ENCODE data around the gene LRRC56.
A peak's percentile ranks its signal among the peaks of the same experiment; 100 is the strongest.

Gene LRRC56

GRCh38 chr11:536841-537621, at the start of gene LRRC56:
TSS of gene LRRC56 (plus strand) at chr11:537527. CDS start at chr11:540685, 3,158 bp downstream.
- DNase-seq, result peak; percentile 17

DNA sequence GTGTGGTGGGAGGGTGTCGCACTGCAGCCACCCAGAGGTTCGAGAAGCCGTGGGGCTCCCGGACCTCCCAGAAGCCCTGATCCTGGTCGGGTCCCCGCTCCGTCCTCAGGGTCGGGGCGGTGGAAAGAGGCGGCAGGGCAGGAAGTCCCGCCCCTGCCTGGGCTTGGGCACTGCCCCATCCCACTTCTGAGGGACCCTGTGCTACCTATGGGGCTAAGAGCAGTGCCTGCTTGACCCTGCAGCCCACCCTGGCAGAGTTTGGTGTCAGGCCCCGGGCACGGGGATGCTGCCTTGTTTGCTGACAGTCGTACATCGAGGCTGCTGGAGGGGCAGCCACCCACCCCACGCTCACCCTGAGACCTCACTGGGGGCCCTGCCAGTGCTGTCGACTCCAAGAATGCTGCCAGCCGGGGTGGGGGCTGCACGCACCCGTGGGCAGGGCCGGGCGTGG, 49.7 kb upstream of the LRRC56 start:
- DNase-seq, result no peak

- DNase-seq, result no peak
Measured at GRCh38 chr11:488062-488461, 49.3 kb upstream of the LRRC56 start.

DNA sequence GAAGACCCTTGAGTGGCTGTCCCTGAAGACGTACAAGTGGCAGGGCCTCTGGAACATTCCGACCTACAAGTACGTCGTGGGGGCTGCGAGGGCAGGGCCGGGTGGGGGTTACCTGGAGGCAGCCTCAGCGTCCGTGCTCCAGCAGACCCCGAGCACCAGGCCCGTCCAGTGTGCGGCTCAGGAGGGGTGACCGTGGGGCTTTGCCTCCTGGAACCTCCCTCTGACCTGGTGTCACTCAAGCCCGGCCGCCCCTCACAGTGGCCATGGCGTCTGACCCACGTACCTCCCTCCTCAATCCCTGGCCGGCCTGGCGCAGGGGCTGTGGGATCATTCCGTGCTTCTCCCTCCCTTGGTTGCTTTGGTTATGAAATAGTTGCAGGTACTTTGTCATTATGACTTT, 48.7 kb upstream of the LRRC56 start:
- DNase-seq, result no peak

DNA sequence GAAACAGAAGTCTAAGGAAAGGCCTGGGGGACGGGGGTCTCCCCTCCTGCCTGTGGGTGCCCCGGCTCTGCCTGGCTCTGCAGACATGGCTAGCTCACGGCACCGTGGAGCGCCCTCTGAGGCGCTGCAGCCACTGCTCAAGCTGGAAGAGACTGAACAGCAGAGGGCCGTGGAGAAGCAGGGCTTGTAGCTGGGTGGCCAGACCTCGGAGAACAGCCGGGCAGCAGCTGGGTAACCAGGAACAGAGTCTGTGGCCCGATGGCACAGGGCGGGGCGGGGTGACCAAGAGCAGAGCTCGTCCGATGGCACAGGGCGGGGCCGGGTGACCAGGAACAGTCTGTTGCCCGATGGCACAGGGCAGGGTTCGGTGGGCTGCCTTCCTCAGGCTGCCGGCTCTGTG, 48.3 kb upstream of the LRRC56 start:
- no peak for DNase-seq

DNA sequence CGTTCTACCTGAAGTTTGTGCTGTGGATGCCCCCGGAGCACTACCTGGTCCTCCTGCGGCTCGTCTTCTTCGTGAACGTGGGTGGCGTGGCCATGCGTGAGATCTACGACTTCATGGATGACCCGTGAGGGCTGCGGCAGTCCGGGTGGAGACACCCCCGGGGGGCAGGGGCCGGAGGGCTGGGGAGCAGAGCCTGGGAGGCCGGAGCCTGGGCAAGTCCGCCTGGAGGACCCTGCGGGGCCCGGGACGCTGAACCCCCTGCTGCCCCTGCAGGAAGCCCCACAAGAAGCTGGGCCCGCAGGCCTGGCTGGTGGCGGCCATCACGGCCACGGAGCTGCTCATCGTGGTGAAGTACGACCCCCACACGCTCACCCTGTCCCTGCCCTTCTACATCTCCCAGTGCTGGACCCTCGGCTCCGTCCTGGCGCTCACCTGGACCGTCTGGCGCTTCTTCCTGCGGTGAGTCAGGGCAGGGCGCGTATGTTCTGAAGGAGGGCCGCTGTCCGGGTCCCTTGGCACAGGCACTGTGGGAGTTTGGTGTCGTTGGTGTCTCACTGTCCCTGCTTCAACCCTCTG, 47.6 kb upstream of the LRRC56 start:
- no peak for DNase-seq

- no peak for DNase-seq
Measured at GRCh38 chr11:490186-490929, 47.0 kb upstream of the LRRC56 start.

DNA sequence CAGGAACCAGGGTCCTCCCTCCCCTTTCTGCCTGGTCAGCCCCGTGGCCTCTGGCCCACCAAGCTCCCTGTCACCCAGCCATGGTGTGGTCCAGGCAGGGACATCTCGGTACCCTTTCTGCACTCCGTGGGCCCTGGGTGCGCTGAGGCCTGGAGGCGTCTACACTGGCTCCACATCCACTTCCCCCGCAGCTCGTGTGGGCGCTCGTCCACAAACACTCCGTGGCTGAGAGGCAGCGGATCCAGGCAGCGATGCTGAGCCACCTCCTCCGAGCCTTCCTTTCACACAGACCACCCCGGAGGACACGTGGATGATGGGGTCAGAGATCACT, 46.4 kb upstream of the LRRC56 start:
- no peak for DNase-seq

GRCh38 chr11:491358-491757, 46.0 kb upstream of the LRRC56 start:
- no peak for DNase-seq

- DNase-seq, result no peak
Measured at GRCh38 chr11:492427-493226, 44.7 kb upstream of the LRRC56 start.

DNA sequence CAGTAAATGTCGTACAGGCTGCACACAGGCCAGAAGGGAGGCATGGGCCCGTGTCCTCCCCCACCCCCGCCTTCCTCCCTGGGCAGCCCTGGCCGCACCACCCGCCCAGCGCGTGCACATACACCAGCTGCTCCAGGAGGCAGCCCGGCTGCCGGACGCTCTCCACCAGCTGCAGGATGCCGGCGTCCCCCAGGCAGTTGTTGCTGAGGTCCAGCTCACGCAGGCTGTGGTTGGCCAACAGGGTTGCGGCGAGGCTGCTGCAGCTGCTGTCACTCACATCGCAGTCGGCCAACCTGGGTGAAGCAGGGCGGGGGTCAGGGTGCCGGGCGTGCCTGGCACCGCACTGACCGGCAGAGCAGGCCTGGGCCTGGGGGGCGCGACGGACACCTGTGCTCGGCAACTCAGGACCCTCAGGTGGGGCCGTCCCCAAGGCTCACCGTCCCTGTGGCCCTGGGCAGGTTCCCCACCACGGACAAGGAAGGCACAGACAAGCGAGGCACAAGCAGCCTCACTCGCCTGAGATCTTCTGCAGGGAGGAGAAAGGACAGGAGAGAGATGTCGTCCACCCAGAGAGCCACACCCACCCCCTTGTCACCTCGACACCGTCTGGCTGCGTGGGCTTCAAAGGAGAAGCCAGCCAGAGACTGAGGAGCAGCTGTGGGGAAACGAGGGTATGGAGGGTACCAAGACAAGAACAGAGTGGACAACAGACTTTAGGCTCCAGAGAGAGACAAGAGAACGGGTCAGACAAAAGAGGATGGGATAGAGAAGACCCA, 42.4 kb upstream of the LRRC56 start:
- DNase-seq, result no peak

DNA sequence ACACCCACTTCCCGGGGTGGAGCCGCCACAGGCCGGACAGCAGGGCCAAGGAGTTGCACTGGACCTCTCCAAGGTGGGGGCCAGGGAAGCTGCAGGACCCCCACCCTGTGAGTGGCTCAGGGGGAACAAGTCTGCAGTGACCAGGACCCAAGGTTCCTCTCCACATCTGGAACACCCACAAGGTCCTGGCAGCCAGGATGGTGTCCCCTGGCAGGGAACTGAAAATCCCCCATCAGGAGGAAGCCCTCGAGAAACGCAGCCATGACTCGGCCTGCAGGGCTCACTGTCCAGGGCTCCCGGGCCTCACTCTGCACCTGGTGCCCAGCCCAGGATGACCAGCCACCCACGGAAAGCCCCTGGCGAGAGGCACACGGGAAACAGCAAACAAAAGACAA, 41.8 kb upstream of the LRRC56 start:
- DNase-seq, result no peak

DNA sequence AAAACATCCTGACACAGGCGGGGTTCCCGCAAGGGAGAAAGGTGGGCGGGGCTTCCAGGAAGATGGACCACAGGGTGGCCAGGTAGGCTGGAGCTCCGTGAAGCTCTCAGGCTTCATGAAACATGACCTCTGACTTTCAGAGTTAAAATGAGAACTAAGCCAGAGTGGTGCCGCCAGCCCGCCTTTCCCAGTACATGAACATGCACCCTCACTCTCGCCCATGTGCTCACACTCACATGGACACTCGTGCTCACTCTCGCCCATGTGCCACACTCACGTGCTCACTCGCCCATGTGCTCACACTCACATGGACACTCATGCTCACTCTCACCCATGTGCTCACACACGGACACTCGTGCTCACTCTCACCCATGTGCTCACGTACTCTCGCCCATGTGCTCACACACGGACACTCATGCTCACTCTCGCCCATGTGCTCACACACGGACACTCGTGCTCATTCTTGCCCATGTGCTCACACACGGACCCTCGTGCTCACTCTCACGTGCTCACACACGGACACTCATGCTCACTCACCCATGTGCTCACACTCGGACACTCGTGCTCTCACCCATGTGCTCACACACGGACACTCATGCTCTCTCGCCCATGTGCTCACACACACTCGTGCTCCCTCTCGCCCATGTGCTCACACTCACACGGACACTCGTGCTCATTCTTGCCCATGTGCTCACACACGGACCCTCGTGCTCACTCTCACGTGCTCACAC, 40.3 kb upstream of the LRRC56 start:
- no peak for DNase-seq

DNA sequence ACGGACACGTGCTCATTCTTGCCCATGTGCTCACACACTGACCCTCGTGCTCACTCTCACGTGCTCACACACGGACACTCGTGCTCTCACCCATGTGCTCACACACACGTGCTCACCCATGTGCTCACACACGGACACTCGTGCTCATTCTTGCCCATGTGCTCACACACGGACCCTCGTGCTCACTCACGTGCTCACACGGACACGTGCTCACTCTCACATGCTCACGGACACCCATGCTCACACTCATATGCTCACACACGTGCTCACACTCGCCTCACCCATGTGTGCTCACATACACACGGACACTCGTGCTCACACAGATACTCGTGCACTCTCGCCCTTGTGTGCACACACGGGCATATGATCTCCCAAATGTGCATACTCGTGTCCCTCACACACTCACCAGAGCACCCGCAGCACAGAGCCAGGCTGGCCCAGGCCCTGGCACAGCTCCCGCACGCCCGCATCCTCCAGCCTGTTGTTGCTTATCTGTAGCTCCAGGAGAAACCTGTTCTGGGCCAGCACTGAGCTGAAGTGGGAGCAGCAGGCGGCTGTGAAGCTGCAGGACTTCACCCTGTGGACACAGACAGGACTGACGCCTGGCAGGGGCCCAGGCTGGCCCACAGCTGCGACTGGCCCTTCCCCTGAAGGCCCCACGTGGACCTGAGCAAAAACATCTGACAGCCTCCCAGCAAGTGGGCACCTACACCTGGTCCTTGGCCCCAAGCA, 39.6 kb upstream of the LRRC56 start:
- no peak for DNase-seq

- DNase-seq, result no peak
Measured at GRCh38 chr11:498297-499181, 38.8 kb upstream of the LRRC56 start.

DNA sequence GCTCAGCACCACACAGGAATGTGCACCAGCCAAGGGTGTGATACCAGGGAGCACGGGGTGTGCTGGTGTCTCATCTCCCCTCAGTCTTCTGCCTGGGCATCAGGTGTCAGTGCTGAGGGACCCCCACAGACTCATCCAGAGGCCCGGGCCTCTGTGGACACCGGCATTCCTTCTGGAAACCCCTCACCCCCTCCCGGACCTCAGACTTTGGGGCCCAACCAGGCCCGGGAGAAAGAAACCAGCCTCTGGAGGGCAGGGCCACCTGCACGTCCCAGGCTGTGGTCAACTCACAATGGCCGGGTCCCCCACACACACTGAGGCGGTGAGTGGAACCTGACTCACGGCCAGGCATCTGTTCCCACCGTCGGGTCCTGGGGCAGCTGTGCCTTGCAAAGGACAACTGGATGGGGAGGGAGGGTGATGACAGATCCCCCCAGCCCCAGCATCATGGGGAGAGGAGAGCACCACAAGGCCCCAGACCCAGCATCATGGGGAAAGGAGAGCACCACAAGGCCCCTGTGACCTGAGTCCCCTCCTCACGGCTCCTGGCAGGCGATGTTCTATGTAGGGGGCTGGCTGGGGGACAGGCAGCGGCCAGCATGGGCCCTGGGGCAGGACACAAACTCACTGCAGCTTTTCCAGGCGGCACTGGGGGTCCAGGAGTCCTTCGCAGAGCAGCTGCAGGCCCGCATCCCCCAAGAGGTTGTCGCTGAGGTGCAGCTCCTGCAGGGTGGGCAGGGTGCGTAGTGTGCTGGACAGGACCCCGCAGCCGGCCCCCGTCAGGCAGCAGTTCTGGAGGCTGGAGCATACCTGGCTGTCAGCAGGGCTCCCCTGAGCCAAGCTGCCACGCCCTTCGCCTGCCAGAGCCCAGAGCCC, 37.9 kb upstream of the LRRC56 start:
- DNase-seq, result no peak

DNA sequence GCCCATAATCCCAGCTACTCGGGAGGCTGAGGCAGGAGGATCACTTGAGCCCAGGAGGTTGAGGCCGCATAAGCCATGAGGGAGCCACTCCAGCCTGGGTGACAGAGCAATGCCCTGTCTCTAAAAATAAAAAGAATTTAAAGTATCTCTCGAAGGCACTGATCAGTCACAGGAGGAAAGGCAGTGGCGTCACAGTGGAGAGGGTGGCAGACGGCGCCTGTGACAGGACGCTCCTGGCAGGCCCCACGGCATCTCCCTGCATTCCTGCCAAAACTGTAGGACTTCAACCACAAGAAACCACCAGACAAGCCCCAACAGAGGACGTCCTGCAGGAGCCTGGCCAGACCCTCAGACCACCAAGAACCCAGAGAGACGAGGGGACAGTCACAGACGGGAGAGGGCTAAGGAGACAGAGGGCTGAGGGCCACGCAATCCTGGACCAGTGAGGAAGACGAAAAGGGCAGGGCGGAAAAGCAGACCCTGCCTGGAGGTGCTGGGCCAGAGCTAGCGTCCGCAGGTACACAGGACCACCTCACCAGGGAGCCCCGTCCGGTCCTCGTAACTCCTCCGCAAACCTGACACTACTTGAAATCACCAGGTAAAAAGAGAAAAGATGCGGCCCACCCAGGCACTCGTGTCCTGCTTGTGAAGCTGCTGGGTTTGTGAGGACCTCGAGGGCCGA, 36.2 kb upstream of the LRRC56 start:
- DNase-seq, result no peak

GRCh38 chr11:501683-502287, 35.5 kb upstream of the LRRC56 start:
- no peak for DNase-seq

Data from amniotic stem cell (primary cell).